Lower leg skin (tissue), 4 donors: ENCODE data around the gene JPH4. TPM values are rescaled to one million over a fixed set of nuclear protein-coding genes. Genes with fewer than 3 reads are reported as not detected.
"Not testable (repeated sequence)": the region's sequence is repeated elsewhere in the genome, so short reads cannot be mapped to it uniquely, and the experiment has no call there.

Experiments used
- DNase-seq, 2 donors: peaks; one replicate each; pipeline ENCODE4 v3.0.0-alpha.2; 2019; ENCODE audit warnings: low spot score in 2 of 2
- H3K4me3 ChIP-seq: fragments of 200-600 bp; sonication (generic); 2 replicates; pipeline ENCODE4 v1.5.1; 2017; ENCODE audit warnings: mild to moderate bottlenecking, low read depth; ENCODE audit not compliant: poor library complexity, severe bottlenecking
- POLR2A ChIP-seq, 2 donors: fragments of 450-650 bp; IDR thresholded peaks; one replicate each; pipeline ENCODE4 v1.6.1; 2016 to 2017; ENCODE audit warnings: antibody characterized with exemption in 2 of 2, mild to moderate bottlenecking in 1 of 2, moderate library complexity in 1 of 2
- WGBS, 2 donors: methylation state at CpG; one replicate each; pipeline ENCODE4 v1.1.5; 2018; 5-methylcytosine and 5-hydroxymethylcytosine counted together
- intact Hi-C: fragments of 100-400 bp; cut with DNase I; formaldehyde crosslinking; loops from one replicate; pipeline ENCODE4 v1.15.0; 2023; ENCODE audit warnings: low total_unique reads
- total RNA-seq, 4 donors: library from RNA; depleted of rRNA; stranded (reverse); fragments of >200 nt; gene quantifications; one replicate each; pipeline ENCODE4 v1.1.0, GENCODE V29; 2016
- TF ChIP-seq, protein P1 (sequence below), 3 donors: fragments of 450-650 bp; IDR thresholded peaks; one replicate each; pipeline ENCODE4 v1.5.1; 2016; ENCODE audit warnings: antibody characterized with exemption in 3 of 3, mild to moderate bottlenecking in 3 of 3, moderate library complexity in 2 of 3

JPH4 gene
- total RNA-seq, 4 donors from 2014 or later, result 0.34 to 3.6 (median 1.4) TPM

DNA sequence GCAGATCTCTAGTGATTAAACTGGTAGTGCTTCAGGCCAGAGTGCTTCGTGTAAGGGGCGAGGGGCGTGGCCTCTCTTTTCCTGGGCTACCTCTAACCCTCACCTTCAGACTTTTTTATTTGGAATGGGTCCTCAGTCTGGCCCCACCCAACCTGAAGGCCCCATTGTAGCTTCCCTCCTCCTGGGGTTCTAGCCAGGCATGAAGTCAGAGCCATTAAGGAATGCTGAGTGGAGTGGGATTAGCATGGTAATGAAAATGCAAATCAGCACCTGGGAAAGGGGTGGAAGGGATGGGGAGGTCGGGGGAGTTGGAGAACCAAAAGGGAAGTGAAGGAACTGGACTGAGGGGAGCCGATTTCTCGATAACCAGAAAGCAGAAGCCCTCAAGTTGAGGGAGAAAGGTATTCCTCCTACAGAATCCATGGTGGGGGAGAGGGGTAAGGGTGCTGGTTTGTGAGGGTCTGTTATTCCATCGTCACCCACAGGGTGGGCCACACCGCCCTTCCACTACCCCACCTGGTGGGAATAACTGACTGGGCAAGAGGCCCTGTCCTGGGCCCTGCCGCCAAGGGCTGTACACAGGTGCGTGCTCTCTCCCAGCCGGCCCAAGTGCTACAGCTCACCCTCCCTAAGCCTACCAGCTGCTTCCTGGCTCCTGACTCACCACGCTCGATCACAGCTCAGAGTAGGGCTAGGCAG, 41.1 kb downstream of the JPH4 start:
- no peak for DNase-seq
- TF ChIP-seq POLR2A (IDR thresholded peaks at IDR 0.05), result no peak
- TF ChIP-seq, protein P1, sequence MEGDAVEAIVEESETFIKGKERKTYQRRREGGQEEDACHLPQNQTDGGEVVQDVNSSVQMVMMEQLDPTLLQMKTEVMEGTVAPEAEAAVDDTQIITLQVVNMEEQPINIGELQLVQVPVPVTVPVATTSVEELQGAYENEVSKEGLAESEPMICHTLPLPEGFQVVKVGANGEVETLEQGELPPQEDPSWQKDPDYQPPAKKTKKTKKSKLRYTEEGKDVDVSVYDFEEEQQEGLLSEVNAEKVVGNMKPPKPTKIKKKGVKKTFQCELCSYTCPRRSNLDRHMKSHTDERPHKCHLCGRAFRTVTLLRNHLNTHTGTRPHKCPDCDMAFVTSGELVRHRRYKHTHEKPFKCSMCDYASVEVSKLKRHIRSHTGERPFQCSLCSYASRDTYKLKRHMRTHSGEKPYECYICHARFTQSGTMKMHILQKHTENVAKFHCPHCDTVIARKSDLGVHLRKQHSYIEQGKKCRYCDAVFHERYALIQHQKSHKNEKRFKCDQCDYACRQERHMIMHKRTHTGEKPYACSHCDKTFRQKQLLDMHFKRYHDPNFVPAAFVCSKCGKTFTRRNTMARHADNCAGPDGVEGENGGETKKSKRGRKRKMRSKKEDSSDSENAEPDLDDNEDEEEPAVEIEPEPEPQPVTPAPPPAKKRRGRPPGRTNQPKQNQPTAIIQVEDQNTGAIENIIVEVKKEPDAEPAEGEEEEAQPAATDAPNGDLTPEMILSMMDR (IDR thresholded peaks at IDR 0.05), result no peak
- no peak overlapping the region for H3K4me3 ChIP-seq
- intact Hi-C loops, result no loop called here
- WGBS, 2 donors, result 54 to 60% methylated on average over 13 of the region's 13 CpGs

GRCh38 chr14:23536906-23537305, 41.7 kb downstream of the JPH4 start:
- DNase-seq, intact Hi-C loops, H3K4me3 ChIP-seq: not testable (repeated sequence)
- WGBS, 2 donors, result 85 to 86% methylated on average over 6 of the region's 6 CpGs

GRCh38 chr14:23536494-23536893, 42.1 kb downstream of the JPH4 start:
- WGBS, 2 donors, result 86 to 89% methylated on average over 2 of the region's 2 CpGs
- TF ChIP-seq, protein P1 (IDR thresholded peaks at IDR 0.05), result no peak
- TF ChIP-seq POLR2A (IDR thresholded peaks at IDR 0.05), result no peak
- no peak overlapping the region for H3K4me3 ChIP-seq
- intact Hi-C loops, result no loop called here
- DNase-seq, result no peak

DNA sequence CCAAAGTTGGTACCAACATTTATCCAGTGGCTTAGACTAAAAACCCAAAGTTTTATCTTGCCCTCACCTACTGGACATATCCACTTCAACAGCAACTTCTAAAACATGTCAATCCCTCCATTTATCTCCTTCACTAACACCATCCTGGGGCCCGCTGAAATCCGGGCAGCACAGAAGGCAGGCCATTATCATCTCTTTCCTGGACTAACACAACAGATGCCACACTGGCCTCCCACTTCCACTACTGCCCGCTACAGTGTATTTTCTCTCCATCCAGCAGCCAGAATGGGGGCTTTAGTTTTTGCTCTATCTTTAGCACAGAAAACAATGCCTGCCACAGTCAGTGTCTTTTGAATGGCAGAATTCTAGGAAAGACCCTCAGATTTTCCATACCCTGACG, 42.6 kb downstream of the JPH4 start:
- no peak overlapping the region for H3K4me3 ChIP-seq
- WGBS, 2 donors, result 83 to 90% methylated on average over 4 of the region's 4 CpGs
- no peak for DNase-seq
- intact Hi-C loops, result no loop called here
- TF ChIP-seq, protein P1 (IDR thresholded peaks at IDR 0.05), result no peak
- no peak for TF ChIP-seq POLR2A (IDR thresholded peaks at IDR 0.05)

- no peak for DNase-seq
- no peak overlapping the region for H3K4me3 ChIP-seq
- WGBS, 2 donors, result 94 to 99% methylated on average over 8 to 16 of the region's 16 CpGs
- TF ChIP-seq, protein P1 (IDR thresholded peaks at IDR 0.05), result no peak
- no peak for TF ChIP-seq POLR2A (IDR thresholded peaks at IDR 0.05)
- intact Hi-C loops, result no loop called here
These were observed 44.7 kb downstream of the JPH4 start for GRCh38 chr14:23533652-23534435.

GRCh38 chr14:23532658-23533057, 45.9 kb downstream of the JPH4 start:
- no peak overlapping the region for H3K4me3 ChIP-seq
- 95 to 96% methylated on average over 6 to 7 of the region's 7 CpGs for WGBS, 2 donors
- no peak for TF ChIP-seq POLR2A (IDR thresholded peaks at IDR 0.05)
- TF ChIP-seq, protein P1 (IDR thresholded peaks at IDR 0.05), result no peak
- intact Hi-C loops, result no loop called here
- DNase-seq, result no peak
